Choroid plexus epithelial cell (primary cell): ENCODE data around the gene ONECUT1.

ENCODE experiments used
- DNase-seq: peaks from one replicate; pipeline ENCODE4 v3.0.0-alpha.2; 2010; ENCODE audit warnings: low read depth
- H3K4me3 ChIP-seq: 2 replicates; pipeline ENCODE4 v1.5.1; 2011; ENCODE audit warnings: low read depth, mild to moderate bottlenecking, control low read depth, low read length, moderate library complexity
- CTCF ChIP-seq: conservative IDR thresholded peaks from 2 replicates; pipeline ENCODE4 v1.5.1; 2011; ENCODE audit warnings: low read depth, mild to moderate bottlenecking, control low read depth, inconsistent platforms, low read length, moderate library complexity

Gene ONECUT1

GRCh38 chr15:52801748-52802085 is 11.6 kb upstream of the ONECUT1 start:
- no peak for TF ChIP-seq CTCF
- no peak overlapping the region for H3K4me3 ChIP-seq
- DNase-seq = no peak

- DNase-seq = no peak
- no peak for TF ChIP-seq CTCF
- no peak overlapping the region for H3K4me3 ChIP-seq
These were observed 11.0 kb upstream of the ONECUT1 start for GRCh38 chr15:52800828-52801747.

DNA sequence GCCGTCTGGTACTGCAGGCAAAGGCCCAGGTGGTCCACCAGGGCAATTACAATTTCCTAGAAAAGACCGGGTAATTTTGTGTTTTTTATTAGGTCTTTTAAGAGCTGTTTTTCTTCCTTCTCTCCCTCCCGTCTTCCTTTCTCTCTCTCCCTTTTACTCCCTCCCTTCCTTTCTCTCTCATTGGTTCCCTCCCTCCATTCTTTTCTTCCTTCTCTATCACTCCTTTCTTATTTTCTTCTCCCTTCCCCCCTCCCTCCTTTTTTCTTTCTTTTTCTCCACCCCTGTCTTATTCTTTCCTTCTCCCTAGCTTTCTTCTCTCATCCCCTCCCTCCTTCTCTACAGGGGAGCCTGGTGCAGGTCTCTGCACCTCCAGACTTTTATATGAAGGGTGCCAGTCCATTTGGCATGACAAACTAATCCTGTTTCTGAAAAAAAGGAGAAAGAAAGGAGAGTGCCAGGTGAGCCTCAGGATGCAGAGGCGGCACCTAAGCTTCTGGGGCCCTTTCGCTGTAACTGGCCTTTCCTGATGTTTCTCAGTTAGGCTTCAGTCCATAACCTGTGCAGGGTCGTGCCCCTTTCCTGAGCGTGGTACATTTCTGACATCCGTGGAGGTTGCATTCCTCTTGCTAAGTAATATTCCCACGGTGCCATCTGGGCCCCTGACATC is 9.1 kb upstream of the ONECUT1 start:
- no peak for DNase-seq
- H3K4me3 ChIP-seq = no peak overlapping the region
- no peak for TF ChIP-seq CTCF

DNA sequence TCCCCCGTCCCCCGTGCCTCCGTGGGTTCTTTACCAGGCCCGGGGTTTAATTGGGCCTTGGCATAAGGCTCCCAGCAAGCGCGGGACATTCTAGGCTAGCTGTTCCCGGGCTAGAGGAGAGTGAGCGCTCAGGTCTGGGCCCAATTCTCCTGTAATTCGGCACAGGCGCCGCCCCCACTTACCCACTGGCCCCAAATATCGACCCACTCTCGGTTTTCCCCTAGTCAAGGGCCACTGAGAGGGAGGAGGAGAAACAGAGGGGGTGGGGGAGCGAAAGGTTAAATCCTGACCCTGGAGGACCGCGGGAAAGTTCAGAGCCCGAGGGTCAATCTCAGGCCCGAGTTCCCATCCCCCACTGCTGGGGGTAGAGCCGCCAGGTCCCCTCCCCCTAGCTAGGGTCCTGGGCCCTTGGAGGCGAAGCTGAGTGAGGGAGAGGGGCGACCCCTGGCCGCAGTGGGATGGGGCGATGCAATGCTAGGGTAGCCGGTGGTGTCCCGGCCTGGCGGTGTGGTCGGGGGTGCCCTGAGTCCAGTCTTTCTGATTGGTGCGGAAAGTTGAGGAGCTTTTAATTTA is 8.5 kb upstream of the ONECUT1 start:
- no peak for TF ChIP-seq CTCF
- H3K4me3 ChIP-seq = no peak overlapping the region
- DNase-seq = no peak

GRCh38 chr15:52797625-52798501 is 7.7 kb upstream of the ONECUT1 start:
- no peak for DNase-seq
- H3K4me3 ChIP-seq = no peak overlapping the region
- TF ChIP-seq CTCF = no peak

DNA sequence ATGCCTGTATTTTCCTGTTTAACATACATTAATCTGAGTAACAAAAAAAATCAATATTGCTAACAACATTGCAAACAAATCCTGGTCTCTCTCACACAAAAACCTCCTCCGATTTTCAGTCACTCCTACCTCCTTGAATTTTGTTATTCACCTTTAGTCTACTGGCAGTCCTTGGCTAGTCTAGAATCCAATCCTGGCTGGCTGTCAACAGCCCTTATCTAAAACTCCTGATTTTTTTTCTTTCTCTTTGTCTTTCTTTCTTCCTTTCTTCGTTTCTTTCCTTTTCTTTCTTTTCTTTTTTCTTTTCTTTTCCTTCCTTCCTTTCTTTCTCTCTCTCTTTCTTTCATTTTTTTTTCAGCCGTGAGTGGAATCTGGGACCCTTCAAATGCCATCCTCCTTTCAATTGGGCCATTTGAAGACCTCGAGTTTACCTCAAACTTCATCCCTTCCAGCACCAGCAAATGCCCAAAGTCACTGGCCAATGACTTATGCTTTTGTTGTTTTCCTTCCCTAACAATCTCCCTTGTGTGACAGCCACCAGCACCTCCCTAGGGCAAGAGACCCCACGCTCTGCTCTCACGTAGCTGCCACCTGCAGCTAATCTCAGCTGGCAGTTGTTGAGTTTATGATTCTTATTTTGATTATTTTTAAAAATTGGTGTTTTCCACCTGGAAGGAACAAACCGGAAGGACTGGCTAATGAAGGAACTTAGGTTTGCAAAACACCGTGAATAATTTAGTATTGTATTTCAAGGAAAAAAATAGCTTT is 6.8 kb upstream of the ONECUT1 start:
- no peak overlapping the region for H3K4me3 ChIP-seq
- no peak for TF ChIP-seq CTCF
- DNase-seq = no peak
